ENCODE data around the gene ANKRD28.

DNA sequence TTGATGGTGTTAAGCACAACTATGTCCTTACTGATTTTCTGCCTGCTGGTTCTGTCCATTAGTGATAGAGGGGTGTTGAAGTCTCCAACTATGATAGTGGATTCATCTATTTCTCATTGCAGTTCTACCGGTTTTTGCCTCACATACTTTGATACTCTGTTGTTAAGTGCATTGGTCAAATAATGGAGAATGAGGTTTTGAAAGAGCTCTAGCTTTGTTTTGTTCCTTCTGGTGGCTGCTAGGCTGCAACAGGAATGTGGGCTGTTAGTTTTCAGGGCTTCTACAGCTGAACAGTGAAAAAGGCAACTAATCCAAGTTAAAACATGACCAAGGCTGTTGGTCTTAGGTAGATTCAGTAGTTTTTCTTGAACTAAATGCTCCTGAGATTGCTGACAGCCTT is 133.6 kb downstream of the ANKRD28 start:
- TF ChIP-seq CTCF (conservative IDR thresholded peaks at IDR 0.05; ENCODE audit: low read depth, low read length) = no peak
- TF ChIP-seq RFX5 (IDR thresholded peaks at IDR 0.05; ENCODE audit: low read depth, low read length) = no peak
- TF ChIP-seq MXI1 (IDR thresholded peaks at IDR 0.05; ENCODE audit: borderline replicate concordance, low read depth, low read length) = no peak
- no peak for TF ChIP-seq POLR2A (IDR thresholded peaks at IDR 0.05; ENCODE audit: low read depth, low read length)
- TF ChIP-seq RCOR1 (IDR thresholded peaks at IDR 0.05; ENCODE audit: insufficient replicate concordance, low read length) = no peak
- TF ChIP-seq, protein P1, sequence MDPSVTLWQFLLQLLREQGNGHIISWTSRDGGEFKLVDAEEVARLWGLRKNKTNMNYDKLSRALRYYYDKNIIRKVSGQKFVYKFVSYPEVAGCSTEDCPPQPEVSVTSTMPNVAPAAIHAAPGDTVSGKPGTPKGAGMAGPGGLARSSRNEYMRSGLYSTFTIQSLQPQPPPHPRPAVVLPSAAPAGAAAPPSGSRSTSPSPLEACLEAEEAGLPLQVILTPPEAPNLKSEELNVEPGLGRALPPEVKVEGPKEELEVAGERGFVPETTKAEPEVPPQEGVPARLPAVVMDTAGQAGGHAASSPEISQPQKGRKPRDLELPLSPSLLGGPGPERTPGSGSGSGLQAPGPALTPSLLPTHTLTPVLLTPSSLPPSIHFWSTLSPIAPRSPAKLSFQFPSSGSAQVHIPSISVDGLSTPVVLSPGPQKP (IDR thresholded peaks at IDR 0.05; ENCODE audit: borderline replicate concordance, low read depth, low read length) = no peak
- TF ChIP-seq FOS (IDR thresholded peaks at IDR 0.05; ENCODE audit: low read depth, low read length) = no peak

Data from IMR-90 (cell line).